ENCODE measurements around the gene PF4V1. TPM values are rescaled to one million over a fixed set of nuclear protein-coding genes. Genes with fewer than 3 reads are reported as not detected.

Gene PF4V1, protein sequence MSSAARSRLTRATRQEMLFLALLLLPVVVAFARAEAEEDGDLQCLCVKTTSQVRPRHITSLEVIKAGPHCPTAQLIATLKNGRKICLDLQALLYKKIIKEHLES
- total RNA-seq: not detected

DNA sequence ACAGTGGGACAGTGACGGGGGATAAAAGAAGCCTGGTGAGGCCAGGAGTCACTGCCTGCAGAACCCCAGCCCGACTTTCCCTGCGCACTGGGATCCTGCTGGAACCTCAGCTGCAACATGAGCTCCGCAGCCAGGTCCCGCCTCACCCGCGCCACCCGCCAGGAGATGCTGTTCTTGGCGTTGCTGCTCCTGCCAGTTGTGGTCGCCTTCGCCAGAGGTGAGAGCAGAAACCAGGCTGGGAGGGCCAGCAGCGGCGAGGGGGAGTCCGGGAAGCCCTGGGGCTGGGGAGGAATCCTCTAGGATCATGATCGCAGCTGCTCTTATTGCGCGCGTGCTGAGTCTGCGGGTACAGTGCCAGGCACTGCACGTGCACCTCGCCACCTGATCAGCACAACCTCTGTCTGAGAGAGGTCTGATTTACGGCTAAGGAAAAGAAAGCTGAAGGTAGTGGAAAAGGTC lies at the start of gene PF4V1:
TSS of gene PF4V1 (plus strand) at position 51 of the 459 bp plus-strand sequence. CDS start at position 118, 67 bp downstream.
- ATAC-seq (ENCODE audit: insufficient number of reproducible peaks, low FRiP score, low read depth) (no peak), DNase-seq (ENCODE audit: low spot score) (no peak)
- peaks cover 4 to 23% of the 10 kb centered on the region in 2 donors for H3K4me1 ChIP-seq (ENCODE audit: control insufficient read depth in 1 of 2, low read depth in 2 of 2)
- peak; percentile 13 for TF ChIP-seq CTCF (IDR thresholded peaks at IDR 0.05)
- H3K9me3 ChIP-seq: no peaks in the 10 kb centered on the region
- H3K27me3 ChIP-seq (replicated peaks; ENCODE audit: insufficient read depth): no peaks in the 10 kb centered on the region
- H3K36me3 ChIP-seq: no peaks in the 10 kb centered on the region
- peak within 1 kb of the TSS; percentile 60 for H3K4me3 ChIP-seq
- H3K27ac ChIP-seq: no peak within 1 kb of the TSS

- Histone ChIP-seq H3K4me1 (ENCODE audit: control insufficient read depth in 1 of 2, low read depth in 2 of 2) (no peaks in the 10 kb centered on the region), H3K9me3 (no peaks in the 10 kb centered on the region), H3K27ac (no peak overlapping the region), H3K27me3 (replicated peaks; ENCODE audit: insufficient read depth) (no peaks in the 10 kb centered on the region), H3K4me3 (no peak overlapping the region), H3K36me3 (no peaks in the 10 kb centered on the region)
- TF ChIP-seq CTCF (IDR thresholded peaks at IDR 0.05): no peak
- DNase-seq (ENCODE audit: low spot score) (no peak), ATAC-seq (ENCODE audit: insufficient number of reproducible peaks, low FRiP score, low read depth) (no peak)
These were observed 42.9 kb upstream of the PF4V1 start for GRCh38 chr4:73810191-73810590.

GRCh38 chr4:73811841-73812240 lies 41.3 kb upstream of the PF4V1 start:
- ATAC-seq (ENCODE audit: insufficient number of reproducible peaks, low FRiP score, low read depth): no peak
- H3K27ac ChIP-seq: no peak overlapping the region
- no peaks in the 10 kb centered on the region for H3K27me3 ChIP-seq (replicated peaks; ENCODE audit: insufficient read depth)
- H3K4me1 ChIP-seq (ENCODE audit: control insufficient read depth in 1 of 2, low read depth in 2 of 2): no peaks in the 10 kb centered on the region
- no peaks in the 10 kb centered on the region for H3K36me3 ChIP-seq
- H3K4me3 ChIP-seq: no peak overlapping the region
- no peaks in the 10 kb centered on the region for H3K9me3 ChIP-seq
- DNase-seq (ENCODE audit: low spot score): no peak
- TF ChIP-seq CTCF (IDR thresholded peaks at IDR 0.05): no peak

GRCh38 chr4:73814679-73815078 lies 38.4 kb upstream of the PF4V1 start:
- no peak overlapping the region for H3K4me3 ChIP-seq
- H3K9me3 ChIP-seq: no peaks in the 10 kb centered on the region
- H3K4me1 ChIP-seq (ENCODE audit: control insufficient read depth in 1 of 2, low read depth in 2 of 2): no peaks in the 10 kb centered on the region
- ATAC-seq (ENCODE audit: insufficient number of reproducible peaks, low FRiP score, low read depth) (no peak), DNase-seq (ENCODE audit: low spot score) (no peak)
- H3K27ac ChIP-seq: no peak overlapping the region
- H3K36me3 ChIP-seq: no peaks in the 10 kb centered on the region
- no peak for TF ChIP-seq CTCF (IDR thresholded peaks at IDR 0.05)
- H3K27me3 ChIP-seq (replicated peaks; ENCODE audit: insufficient read depth): no peaks in the 10 kb centered on the region

DNA sequence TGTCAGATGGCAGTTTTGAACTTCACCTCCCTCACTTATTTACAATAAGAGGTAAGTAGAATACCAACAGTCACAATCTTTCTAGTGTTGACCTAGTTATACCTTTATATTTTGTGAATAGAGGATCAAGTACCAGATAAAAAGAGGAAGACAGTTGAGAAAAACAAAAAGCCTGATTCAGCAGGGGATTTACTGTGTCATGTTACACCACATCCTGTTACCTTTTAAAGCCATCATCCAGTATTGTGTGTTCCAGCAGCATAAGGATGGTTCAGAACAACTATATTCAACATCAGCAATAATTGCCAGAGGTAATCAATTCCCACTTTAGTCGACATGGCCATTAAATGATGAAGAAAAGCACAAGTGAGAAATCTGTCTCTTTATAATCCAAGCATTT lies 38.0 kb upstream of the PF4V1 start:
- Histone ChIP-seq H3K27ac (no peak overlapping the region), H3K9me3 (no peaks in the 10 kb centered on the region), H3K4me1 (ENCODE audit: control insufficient read depth in 1 of 2, low read depth in 2 of 2) (no peaks in the 10 kb centered on the region), H3K4me3 (no peak overlapping the region), H3K27me3 (replicated peaks; ENCODE audit: insufficient read depth) (no peaks in the 10 kb centered on the region), H3K36me3 (no peaks in the 10 kb centered on the region)
- DNase-seq (ENCODE audit: low spot score) (no peak), ATAC-seq (ENCODE audit: insufficient number of reproducible peaks, low FRiP score, low read depth) (no peak)
- TF ChIP-seq CTCF (IDR thresholded peaks at IDR 0.05): no peak

Measured in thoracic aorta (tissue), 2 donors.